Naive thymus-derived CD8-positive, alpha-beta T cell (primary cell): ENCODE results near the gene HSD17B12. TPM values are rescaled to one million over a fixed set of nuclear protein-coding genes. Genes with fewer than 3 reads are reported as not detected.

Source experiments
- ATAC-seq, 2 donors: fragments of 150-1000 bp; cut with Tn5 transposase in 1 of 2; sonication (Bioruptor Pico), chemical (Tn5 transposase) in 1 of 2; 1 replicate in 1 of 2; 2 replicates in 1 of 2; pipeline ENCODE4 v1.10.0; 2021; ENCODE audit warnings: mild to moderate bottlenecking in 2 of 2, moderate library complexity in 2 of 2
- POLR2A ChIA-PET: fragments of 350-600 bp; sonication (Branson Sonifier 250); formaldehyde crosslinking; loops from one replicate; lab custom pipeline; 2021; ENCODE audit warnings: antibody characterized with exemption; lab: Charles Lee
- DNase-seq, 10 donors: peaks; one replicate each; pipeline versions ENCODE4 v3.0.0 to v3.0.0-alpha.2; 2020 to 2022
- H3K27ac Mint-ChIP-seq, 10 donors: one replicate each; pipeline ENCODE4 v1.8.0; 2020 to 2022; ENCODE audit warnings: mild to moderate bottlenecking in 10 of 10, mixed read lengths in 10 of 10, moderate library complexity in 4 of 10, inconsistent platforms in 1 of 10
- H3K27me3 Mint-ChIP-seq, 5 donors: one replicate each; pipeline ENCODE4 v1.8.0; 2021 to 2022; ENCODE audit warnings: mixed read lengths in 5 of 5
- H3K36me3 Mint-ChIP-seq, 3 donors: one replicate each; pipeline ENCODE4 v1.8.0; 2020 to 2022; ENCODE audit warnings: mixed read lengths in 3 of 3, mild to moderate bottlenecking in 2 of 3, inconsistent platforms in 1 of 3
- H3K4me1 Mint-ChIP-seq, 4 donors: one replicate each; pipeline ENCODE4 v1.8.0; 2021 to 2022; ENCODE audit warnings: mixed read lengths in 4 of 4
- H3K4me3 Mint-ChIP-seq, 10 donors: one replicate each; pipeline ENCODE4 v1.8.0; 2020 to 2022; ENCODE audit warnings: mild to moderate bottlenecking in 10 of 10, mixed read lengths in 10 of 10, moderate library complexity in 6 of 10, inconsistent platforms in 1 of 10
- H3K9me3 Mint-ChIP-seq, 9 donors: one replicate each; pipeline ENCODE4 v1.8.0; 2020 to 2022; ENCODE audit warnings: mixed read lengths in 9 of 9, mild to moderate bottlenecking in 3 of 9, inconsistent platforms in 1 of 9, moderate library complexity in 1 of 9
- polyA plus RNA-seq, 3 donors: library from polyadenylated mRNA; unstranded; fragments of 300-500 nt; fragmentation: Illumina TruSeq; gene quantifications; one replicate each; pipeline ENCODE4 v1.2.3, GENCODE V29; 2021
- total RNA-seq, 8 experiments: library from RNA in 2 of 8; stranded (reverse) in 2 of 8; gene quantifications; one replicate each; pipeline ENCODE4 v1.2.3 and lab custom pipeline; 2021 to 2026

Gene HSD17B12
- total and polyA plus RNA-seq, 5 experiments from 2014 or later = 23.3 to 37.2 (median 26.4) TPM

- POLR2A ChIA-PET = no interaction called here
- ATAC-seq (no peak), DNase-seq (no peak)
- peaks cover 20 to 32% (median 26%) of the 10 kb centered on the region in 3 donors for H3K36me3 Mint-ChIP-seq
- H3K27me3 Mint-ChIP-seq = no peaks in the 10 kb centered on the region
- no peak overlapping the region for H3K27ac Mint-ChIP-seq
- H3K4me1 Mint-ChIP-seq = peaks cover 6 to 35% (median 13%) of the 10 kb centered on the region in 4 donors
- H3K4me3 Mint-ChIP-seq = no peak overlapping the region
- H3K9me3 Mint-ChIP-seq = peaks cover 2 to 17% (median 5%) of the 10 kb centered on the region in 9 donors
Measured at GRCh38 chr11:43732225-43732624, 51.7 kb downstream of the HSD17B12 start.

GRCh38 chr11:43734256-43734655, 53.7 kb downstream of the HSD17B12 start:
- Mint-ChIP-seq H3K4me3 (no peak overlapping the region), H3K4me1 (peaks cover 6 to 35% (median 14%) of the 10 kb centered on the region in 4 donors), H3K27ac (peak overlapping the region in 1 of 10 donors; percentile 31), H3K36me3 (peaks cover 28 to 36% (median 31%) of the 10 kb centered on the region in 3 donors), H3K9me3 (peaks cover 2 to 17% (median 5%) of the 10 kb centered on the region in 9 donors), H3K27me3 (no peaks in the 10 kb centered on the region)
- ATAC-seq = no peak
- DNase-seq = no peak
- POLR2A ChIA-PET = no interaction called here

- Mint-ChIP-seq H3K27ac (no peak overlapping the region), H3K36me3 (peaks cover 30 to 43% (median 39%) of the 10 kb centered on the region in 3 donors), H3K4me3 (no peak overlapping the region), H3K4me1 (peaks cover 6 to 41% (median 16%) of the 10 kb centered on the region in 4 donors), H3K27me3 (no peaks in the 10 kb centered on the region), H3K9me3 (peaks cover 2 to 17% (median 5%) of the 10 kb centered on the region in 9 donors)
- DNase-seq (no peak), ATAC-seq (no peak)
- POLR2A ChIA-PET = no interaction called here
Measured at GRCh38 chr11:43735115-43735514, 54.6 kb downstream of the HSD17B12 start.

DNA sequence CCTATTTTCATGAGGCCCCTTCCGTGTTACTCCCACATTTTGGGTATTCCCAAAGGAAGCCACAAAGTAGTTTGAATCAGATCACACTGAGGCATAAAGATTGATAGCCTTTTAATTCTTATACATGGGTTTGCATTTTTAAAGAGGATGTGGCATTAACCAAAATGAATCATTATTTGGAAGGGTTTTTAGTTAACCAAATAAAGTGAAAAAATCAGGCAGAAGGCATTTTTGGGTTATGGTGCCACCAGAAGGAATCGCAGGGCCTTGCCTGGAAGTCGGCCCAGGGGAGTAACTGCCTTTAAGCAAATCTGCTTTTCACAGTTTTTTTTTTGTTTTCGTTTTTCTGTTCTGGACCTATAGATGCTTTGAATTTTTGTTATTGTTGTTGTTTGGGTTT, 55.4 kb downstream of the HSD17B12 start:
- ATAC-seq = no peak
- peaks cover 30 to 48% (median 45%) of the 10 kb centered on the region in 3 donors for H3K36me3 Mint-ChIP-seq
- H3K27ac Mint-ChIP-seq = peak overlapping the region in 2 of 10 donors; percentile 29 to 32
- peaks cover 3 to 17% (median 7%) of the 10 kb centered on the region in 9 donors for H3K9me3 Mint-ChIP-seq
- H3K4me1 Mint-ChIP-seq = peaks cover 6 to 41% (median 17%) of the 10 kb centered on the region in 4 donors
- no peak for DNase-seq
- POLR2A ChIA-PET = no interaction called here
- no peaks in the 10 kb centered on the region for H3K27me3 Mint-ChIP-seq
- H3K4me3 Mint-ChIP-seq = no peak overlapping the region

- no peak overlapping the region for H3K4me3 Mint-ChIP-seq
- POLR2A ChIA-PET = no interaction called here
Measured at GRCh38 chr11:43736502-43737200, 56.1 kb downstream of the HSD17B12 start.

DNA sequence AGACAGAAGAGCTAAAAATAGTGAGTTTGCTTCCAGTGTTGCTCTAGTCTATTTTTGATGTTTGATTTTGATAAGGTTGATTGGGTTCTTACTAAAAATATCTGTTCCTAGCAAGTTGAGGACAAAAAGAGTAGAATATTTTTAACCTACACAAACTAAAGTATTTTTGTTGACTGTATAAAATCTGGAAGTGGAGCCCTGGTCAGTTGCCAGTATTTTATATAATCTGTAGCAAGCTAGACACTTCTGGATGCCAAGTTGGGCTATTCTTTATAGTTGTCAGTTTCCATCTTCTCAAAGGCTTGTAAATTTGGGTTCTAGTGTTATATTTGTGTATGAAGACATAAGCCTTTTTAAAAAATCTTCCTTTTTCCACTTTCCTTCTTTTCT, 56.7 kb downstream of the HSD17B12 start:
- DNase-seq (no peak), ATAC-seq (no peak)
- no peak overlapping the region for H3K4me3 Mint-ChIP-seq
- POLR2A ChIA-PET = no interaction called here
- no peak overlapping the region for H3K27ac Mint-ChIP-seq
- peaks cover 30 to 50% (median 35%) of the 10 kb centered on the region in 3 donors for H3K36me3 Mint-ChIP-seq
- peaks cover 3 to 18% (median 7%) of the 10 kb centered on the region in 9 donors for H3K9me3 Mint-ChIP-seq
- peaks cover 6 to 31% (median 16%) of the 10 kb centered on the region in 4 donors for H3K4me1 Mint-ChIP-seq
- no peaks in the 10 kb centered on the region for H3K27me3 Mint-ChIP-seq

More at GRCh38 chr11:43736502-43737200, 56.1 kb downstream of the HSD17B12 start:
- no peaks in the 10 kb centered on the region for H3K27me3 Mint-ChIP-seq
- peak overlapping the region in 1 of 10 donors; percentile 29 for H3K27ac Mint-ChIP-seq
- H3K4me1 Mint-ChIP-seq = peaks cover 6 to 36% (median 17%) of the 10 kb centered on the region in 4 donors
- no peak for ATAC-seq
- no peak for DNase-seq
- peaks cover 30 to 48% (median 40%) of the 10 kb centered on the region in 3 donors for H3K36me3 Mint-ChIP-seq
- H3K9me3 Mint-ChIP-seq = peaks cover 1 to 17% (median 7%) of the 10 kb centered on the region in 9 donors

DNA sequence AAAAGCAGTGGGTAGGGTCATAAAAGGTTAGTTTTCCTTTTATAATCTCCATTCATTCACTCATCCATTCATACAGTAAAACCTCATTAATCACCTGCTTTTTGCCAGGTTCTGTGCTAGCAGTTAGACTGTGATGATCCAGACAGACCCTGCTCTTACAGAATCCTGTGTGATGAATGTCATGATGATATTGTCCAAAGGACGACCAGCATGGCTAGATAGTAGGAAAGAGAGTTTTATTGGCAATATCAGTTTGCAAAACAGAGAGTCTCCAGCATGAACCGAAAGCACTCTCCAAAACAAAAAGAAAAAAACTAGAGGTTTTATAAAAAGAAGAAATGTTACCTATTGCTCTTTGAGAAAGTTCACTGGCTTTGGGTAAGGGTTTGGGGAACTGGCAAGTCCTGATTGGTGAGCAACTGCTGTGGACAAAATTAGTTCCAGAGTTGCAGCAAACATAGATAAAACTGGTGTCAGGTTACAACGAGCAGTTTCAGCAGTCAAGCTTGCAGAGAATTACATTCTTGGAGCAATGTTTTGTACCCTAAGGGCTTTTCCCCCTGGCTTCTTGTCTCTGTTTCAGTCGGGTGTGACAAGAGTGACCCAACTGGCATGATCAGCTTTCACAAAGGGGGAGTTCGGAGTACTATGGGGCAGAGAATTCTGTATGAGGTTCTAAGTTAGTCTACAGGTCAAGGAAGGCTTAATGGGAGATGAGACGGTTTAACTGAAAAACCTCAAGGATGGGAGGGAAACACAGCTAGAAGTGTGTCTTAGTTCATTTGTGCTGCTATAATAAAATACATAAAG, 58.3 kb downstream of the HSD17B12 start:
- peaks cover 34 to 52% (median 37%) of the 10 kb centered on the region in 3 donors for H3K36me3 Mint-ChIP-seq
- H3K27me3 Mint-ChIP-seq = no peaks in the 10 kb centered on the region
- H3K4me1 Mint-ChIP-seq = peaks cover 6 to 29% (median 15%) of the 10 kb centered on the region in 4 donors
- POLR2A ChIA-PET = no interaction called here
- DNase-seq (no peak), ATAC-seq (no peak)
- peaks cover 8 to 27% (median 12%) of the 10 kb centered on the region in 9 donors for H3K9me3 Mint-ChIP-seq
- H3K27ac Mint-ChIP-seq = peak overlapping the region in 1 of 10 donors; percentile 42
- H3K4me3 Mint-ChIP-seq = no peak overlapping the region

- POLR2A ChIA-PET = no interaction called here
- Mint-ChIP-seq H3K27me3 (no peaks in the 10 kb centered on the region), H3K9me3 (peaks cover 0 to 40% (median 19%) of the 10 kb centered on the region in 9 donors), H3K4me3 (no peak overlapping the region), H3K4me1 (peaks cover 0 to 5% (median 0%) of the 10 kb centered on the region in 4 donors), H3K36me3 (peaks cover 20 to 49% (median 34%) of the 10 kb centered on the region in 3 donors), H3K27ac (peak overlapping the region in 1 of 10 donors; percentile 7)
- ATAC-seq = no peak
- no peak for DNase-seq
Measured at GRCh38 chr11:43746670-43747069, 66.1 kb downstream of the HSD17B12 start.

GRCh38 chr11:43747130-43747802, 66.7 kb downstream of the HSD17B12 start:
- peaks cover 0 to 5% (median 0%) of the 10 kb centered on the region in 4 donors for H3K4me1 Mint-ChIP-seq
- H3K9me3 Mint-ChIP-seq = peaks cover 0 to 38% (median 19%) of the 10 kb centered on the region in 9 donors
- DNase-seq (no peak), ATAC-seq (no peak)
- peak overlapping the region in 1 of 10 donors; percentile 7 for H3K27ac Mint-ChIP-seq
- H3K27me3 Mint-ChIP-seq = no peaks in the 10 kb centered on the region
- no peak overlapping the region for H3K4me3 Mint-ChIP-seq
- peaks cover 23 to 47% (median 34%) of the 10 kb centered on the region in 3 donors for H3K36me3 Mint-ChIP-seq
- POLR2A ChIA-PET = no interaction called here

DNA sequence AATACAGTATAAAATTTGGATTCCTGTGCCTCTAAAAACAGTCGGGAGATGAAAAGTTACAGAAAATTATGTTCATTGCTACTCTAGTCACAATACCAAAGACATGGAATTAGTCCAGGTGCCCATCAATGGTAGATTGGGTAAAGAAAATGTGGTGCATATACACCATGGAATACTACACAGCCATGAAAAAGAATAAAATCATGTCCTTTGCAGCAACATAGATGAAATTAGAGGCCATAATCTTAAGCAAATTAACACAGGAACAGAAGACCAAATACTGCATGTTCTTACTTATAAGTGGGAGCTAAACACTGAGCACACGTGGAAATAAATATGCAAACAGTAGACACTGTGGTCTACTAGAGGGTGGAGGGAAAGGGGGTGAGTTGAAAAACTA, 67.6 kb downstream of the HSD17B12 start:
- POLR2A ChIA-PET = no interaction called here
- H3K9me3 Mint-ChIP-seq = peaks cover 0 to 34% (median 17%) of the 10 kb centered on the region in 9 donors
- peaks cover 21 to 39% (median 33%) of the 10 kb centered on the region in 3 donors for H3K36me3 Mint-ChIP-seq

DNA sequence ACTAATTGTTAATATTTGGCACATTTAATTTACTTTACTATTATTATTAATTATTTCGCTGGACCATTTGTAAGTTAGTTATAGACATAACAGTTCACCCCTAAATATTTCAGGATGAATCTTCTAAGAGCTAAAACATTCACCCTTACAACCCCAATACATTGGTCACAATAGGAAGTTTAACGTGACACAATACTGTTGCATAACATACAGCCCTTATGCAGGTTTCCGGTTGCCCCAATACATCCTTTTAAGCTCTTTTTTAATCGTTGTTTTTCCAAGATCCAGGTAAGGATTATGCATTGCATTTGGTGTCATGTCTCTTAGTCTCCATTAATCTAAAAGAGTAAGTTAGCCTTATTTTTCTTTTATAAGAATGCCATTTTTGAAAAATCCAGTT, 71.2 kb downstream of the HSD17B12 start:
- ATAC-seq (no peak), DNase-seq (no peak)
- Mint-ChIP-seq H3K4me3 (no peak overlapping the region), H3K27ac (no peak overlapping the region), H3K36me3 (peaks cover 34 to 42% (median 37%) of the 10 kb centered on the region in 3 donors), H3K9me3 (peaks cover 0 to 14% (median 4%) of the 10 kb centered on the region in 9 donors), H3K4me1 (peaks cover 0 to 2% (median 0%) of the 10 kb centered on the region in 4 donors), H3K27me3 (no peaks in the 10 kb centered on the region)
- POLR2A ChIA-PET = no interaction called here

More for the DNA sequence above, 67.6 kb downstream of the HSD17B12 start:
- H3K4me3 Mint-ChIP-seq = no peak overlapping the region
- no peak for ATAC-seq
- peaks cover 0 to 5% (median 0%) of the 10 kb centered on the region in 4 donors for H3K4me1 Mint-ChIP-seq
- no peak for DNase-seq
- H3K27me3 Mint-ChIP-seq = no peaks in the 10 kb centered on the region
- H3K27ac Mint-ChIP-seq = no peak overlapping the region

GRCh38 chr11:43756575-43756974, 76.0 kb downstream of the HSD17B12 start:
- peaks cover 0 to 2% (median 0%) of the 10 kb centered on the region in 9 donors for H3K9me3 Mint-ChIP-seq
- no peaks in the 10 kb centered on the region for H3K27me3 Mint-ChIP-seq
- no peaks in the 10 kb centered on the region for H3K4me1 Mint-ChIP-seq
- H3K36me3 Mint-ChIP-seq = peaks cover 35 to 64% (median 56%) of the 10 kb centered on the region in 3 donors
- ATAC-seq (no peak), DNase-seq (no peak)
- POLR2A ChIA-PET = no interaction called here
- H3K4me3 Mint-ChIP-seq = no peak overlapping the region
- H3K27ac Mint-ChIP-seq = no peak overlapping the region
